Panc1 (cell line): ENCODE results near the gene C12orf75.

Source experiments
- POLR2AphosphoS5 ChIP-seq: IDR thresholded peaks from 2 replicates; pipeline ENCODE4 v1.6.1; 2012; ENCODE audit warnings: mild to moderate bottlenecking, low read depth, low read length, moderate library complexity
- REST ChIP-seq, 2 experiments: IDR thresholded peaks; 2 replicates each; pipeline ENCODE4 v1.6.1; 2011 to 2012; ENCODE audit warnings: low read depth in 2 of 2, control low read depth in 1 of 2, low read length in 1 of 2, mild to moderate bottlenecking in 1 of 2, moderate library complexity in 1 of 2; ENCODE audit not compliant: insufficient read depth in 1 of 2
- SIN3A ChIP-seq: IDR thresholded peaks from 2 replicates; pipeline ENCODE4 v1.6.1; 2012; ENCODE audit warnings: low read depth, mild to moderate bottlenecking, low read length, moderate library complexity, borderline replicate concordance; ENCODE audit not compliant: insufficient read depth
- TCF7L2 ChIP-seq: IDR thresholded peaks from 2 replicates; pipeline ENCODE4 v1.6.1; 2011; ENCODE audit warnings: mild to moderate bottlenecking, low read depth, low read length, inconsistent platforms
- TF ChIP-seq, protein P1 (sequence below): fragments of 450-650 bp; IDR thresholded peaks from 2 replicates; pipeline ENCODE4 v1.5.1; 2017; ENCODE audit warnings: mild to moderate bottlenecking

- TF ChIP-seq, protein P1, sequence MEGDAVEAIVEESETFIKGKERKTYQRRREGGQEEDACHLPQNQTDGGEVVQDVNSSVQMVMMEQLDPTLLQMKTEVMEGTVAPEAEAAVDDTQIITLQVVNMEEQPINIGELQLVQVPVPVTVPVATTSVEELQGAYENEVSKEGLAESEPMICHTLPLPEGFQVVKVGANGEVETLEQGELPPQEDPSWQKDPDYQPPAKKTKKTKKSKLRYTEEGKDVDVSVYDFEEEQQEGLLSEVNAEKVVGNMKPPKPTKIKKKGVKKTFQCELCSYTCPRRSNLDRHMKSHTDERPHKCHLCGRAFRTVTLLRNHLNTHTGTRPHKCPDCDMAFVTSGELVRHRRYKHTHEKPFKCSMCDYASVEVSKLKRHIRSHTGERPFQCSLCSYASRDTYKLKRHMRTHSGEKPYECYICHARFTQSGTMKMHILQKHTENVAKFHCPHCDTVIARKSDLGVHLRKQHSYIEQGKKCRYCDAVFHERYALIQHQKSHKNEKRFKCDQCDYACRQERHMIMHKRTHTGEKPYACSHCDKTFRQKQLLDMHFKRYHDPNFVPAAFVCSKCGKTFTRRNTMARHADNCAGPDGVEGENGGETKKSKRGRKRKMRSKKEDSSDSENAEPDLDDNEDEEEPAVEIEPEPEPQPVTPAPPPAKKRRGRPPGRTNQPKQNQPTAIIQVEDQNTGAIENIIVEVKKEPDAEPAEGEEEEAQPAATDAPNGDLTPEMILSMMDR = no peak
- TF ChIP-seq POLR2AphosphoS5 = no peak
- TF ChIP-seq REST (IDR thresholded peaks at IDR 0.05; ENCODE audit: insufficient read depth in 1 of 2, low read depth in 2 of 2, low read length in 1 of 2) = no peak
- TF ChIP-seq SIN3A = no peak
- TF ChIP-seq TCF7L2 = no peak
Observed at GRCh38 chr12:105384220-105384619, 53.7 kb downstream of the C12orf75 start.
